Esophagus muscularis mucosa (tissue), 4 donors: ENCODE data around the gene KAZN. TPM values are rescaled to one million over a fixed set of nuclear protein-coding genes. Genes with fewer than 3 reads are reported as not detected.

ENCODE experiments used
- DNase-seq: peaks from one replicate; pipeline ENCODE4 v3.0.0-alpha.2; 2017; ENCODE audit errors: extremely low spot score
- H3K27ac ChIP-seq, 4 donors: fragments of 200-600 bp; sonication (generic); replicated peaks in 1 of 4; 1 replicate in 3 of 4; 2 replicates in 1 of 4; pipeline ENCODE4 v1.5.1; 2016 to 2019; ENCODE audit warnings: mild to moderate bottlenecking in 1 of 4
- H3K27me3 ChIP-seq, 4 donors: fragments of 200-600 bp; sonication (generic); one replicate each; pipeline versions ENCODE4 v1.5.1 to v1.6.0; 2016 to 2019
- H3K36me3 ChIP-seq, 4 donors: fragments of 200-600 bp; sonication (generic); one replicate each; pipeline ENCODE4 v1.5.1; 2016 to 2019
- H3K4me1 ChIP-seq, 4 donors: fragments of 200-600 bp; sonication (generic); one replicate each; pipeline ENCODE4 v1.5.1; 2016 to 2019
- H3K4me3 ChIP-seq, 4 donors: fragments of 200-600 bp; sonication (generic); 1 replicate in 2 of 4; 2 replicates in 2 of 4; pipeline ENCODE4 v1.5.1; 2016 to 2019; ENCODE audit warnings: mild to moderate bottlenecking in 4 of 4, moderate library complexity in 1 of 4
- H3K9me3 ChIP-seq, 4 donors: fragments of 200-600 bp; sonication (generic); 1 replicate in 3 of 4; 2 replicates in 1 of 4; pipeline ENCODE4 v1.5.1; 2016 to 2019
- EP300 ChIP-seq: sonication (generic); formaldehyde crosslinking; IDR thresholded peaks from one replicate; pipeline ENCODE4 v1.6.1; 2017; ENCODE audit warnings: antibody characterized with exemption
- POLR2A ChIP-seq: fragments of 450-650 bp; IDR thresholded peaks from one replicate; pipeline ENCODE4 v1.6.1; 2017; ENCODE audit warnings: antibody characterized with exemption, moderate library complexity, mild to moderate bottlenecking, low read depth
- POLR2AphosphoS5 ChIP-seq, 2 donors: sonication (generic); formaldehyde crosslinking; IDR thresholded peaks; one replicate each; pipeline ENCODE4 v1.6.1; 2017; ENCODE audit warnings: antibody characterized with exemption in 2 of 2
- WGBS: methylation state at CpG from one replicate; pipeline ENCODE4 v1.1.5; 2018; 5-methylcytosine and 5-hydroxymethylcytosine counted together
- intact Hi-C: fragments of 100-400 bp; cut with DNase I; formaldehyde crosslinking; loops from one replicate; pipeline ENCODE4 v1.15.1; 2023
- total RNA-seq, 4 donors: library from RNA; depleted of rRNA; stranded (reverse); fragments of >200 nt; gene quantifications; one replicate each; pipeline versions ENCODE4 v1.1.0 to v1.2.1, GENCODE V29; 2016
- TF ChIP-seq, protein P1 (sequence below), 3 experiments: fragments of 200-600 bp in 2 of 3; fragments of 450-650 bp in 1 of 3; sonication (generic) in 2 of 3; IDR thresholded peaks; one replicate each; pipeline ENCODE4 v1.5.1; 2017 to 2019; ENCODE audit warnings: antibody characterized with exemption in 3 of 3, mild to moderate bottlenecking in 2 of 3, moderate library complexity in 1 of 3

Gene KAZN
- total RNA-seq, 4 donors from 2014 or later, result 9.9 to 14.1 (median 11.9) TPM

DNA sequence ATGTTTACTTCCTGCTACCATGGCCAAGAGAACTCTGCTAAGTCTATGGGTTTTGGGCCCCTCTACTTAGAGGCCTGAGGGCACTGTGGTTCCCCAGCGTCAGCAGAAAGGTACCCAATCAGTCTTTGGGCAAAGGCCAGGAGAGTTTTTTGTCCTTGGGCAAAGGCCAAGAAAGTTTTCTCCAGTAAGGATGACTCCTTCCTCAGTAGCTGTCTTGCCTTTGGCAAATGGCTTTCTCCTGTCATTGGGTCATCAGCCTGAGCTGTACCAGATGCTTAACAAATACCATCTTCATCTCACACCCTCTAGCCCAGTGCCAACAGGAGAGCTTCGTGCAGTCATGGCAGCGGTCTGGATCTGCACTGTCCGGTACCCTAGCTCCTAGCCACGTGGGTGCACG, 355.7 kb downstream of the KAZN start:
- peak in 1 of 2 donors; percentile 22 for TF ChIP-seq POLR2AphosphoS5 (IDR thresholded peaks at IDR 0.05)
- no peak for TF ChIP-seq POLR2A
- H3K4me3 ChIP-seq, result no peak overlapping the region
- intact Hi-C loops, result no loop called here

DNA sequence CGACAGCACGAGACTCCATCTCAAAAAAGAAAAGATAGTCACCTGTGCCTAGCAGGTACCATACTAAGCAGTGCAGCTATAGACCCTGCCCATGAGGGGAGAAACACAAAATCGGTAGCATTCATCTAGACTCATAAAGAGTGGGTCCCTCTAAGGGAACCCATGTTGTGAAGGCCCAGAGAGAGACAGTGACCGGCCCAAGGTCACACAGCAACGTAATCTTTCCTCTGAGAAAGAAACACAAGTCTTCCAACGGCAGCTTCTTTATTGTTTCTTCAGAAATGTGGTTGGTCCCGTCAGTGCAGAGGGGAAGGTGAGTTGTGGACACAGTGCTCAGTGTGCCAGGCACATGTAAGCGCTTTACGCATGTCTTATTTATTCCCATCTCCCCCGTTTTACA, 356.4 kb downstream of the KAZN start:
- intact Hi-C loops, result no loop called here
- H3K36me3 ChIP-seq, result no peaks in the 10 kb centered on the region
- H3K4me1 ChIP-seq, result peaks cover 0 to 10% (median 5%) of the 10 kb centered on the region in 4 donors
- peaks cover 0 to 6% (median 0%) of the 10 kb centered on the region in 4 donors for H3K9me3 ChIP-seq
- H3K4me3 ChIP-seq, result no peak overlapping the region
- no peak for TF ChIP-seq POLR2A
- no peak for TF ChIP-seq POLR2AphosphoS5 (IDR thresholded peaks at IDR 0.05)
- no peak for TF ChIP-seq EP300
- DNase-seq, result no peak
- 93% methylated on average over 9 of the region's 10 CpGs for WGBS
- H3K27me3 ChIP-seq, result no peaks in the 10 kb centered on the region
- H3K27ac ChIP-seq, result no peak overlapping the region

More for the DNA sequence above, 355.7 kb downstream of the KAZN start:
- 92% methylated on average over 5 of the region's 6 CpGs for WGBS
- no peaks in the 10 kb centered on the region for H3K36me3 ChIP-seq
- H3K4me1 ChIP-seq, result peaks cover 0 to 10% (median 5%) of the 10 kb centered on the region in 4 donors
- peaks cover 0 to 6% (median 0%) of the 10 kb centered on the region in 4 donors for H3K9me3 ChIP-seq
- no peaks in the 10 kb centered on the region for H3K27me3 ChIP-seq
- DNase-seq, result no peak
- H3K27ac ChIP-seq, result no peak overlapping the region

DNA sequence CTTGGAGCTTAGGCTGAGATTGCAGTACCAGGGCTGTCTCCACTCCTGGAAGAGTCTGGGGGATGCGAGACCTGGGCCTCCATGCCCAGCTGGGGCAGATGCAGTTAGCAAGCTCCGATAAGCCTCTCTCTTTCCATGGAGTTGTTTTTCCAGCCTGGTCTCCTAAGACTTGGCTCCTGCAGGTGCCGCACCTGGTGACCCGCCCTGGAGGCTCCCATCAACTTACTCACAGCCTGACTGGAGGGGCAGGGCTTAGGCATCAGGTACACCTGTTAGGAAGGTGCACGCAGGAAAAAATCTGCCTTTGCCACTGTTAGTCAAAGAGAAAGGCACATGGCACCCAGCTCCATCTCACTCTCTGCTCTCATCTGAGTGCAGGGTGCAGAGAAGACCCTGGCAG, 356.9 kb downstream of the KAZN start:
- WGBS, result 100% methylated on average over 1 of the region's 5 CpGs
- no peak overlapping the region for H3K4me3 ChIP-seq
- TF ChIP-seq POLR2A (no peak), EP300 (no peak), POLR2AphosphoS5 (IDR thresholded peaks at IDR 0.05) (no peak)
- TF ChIP-seq, protein P1, sequence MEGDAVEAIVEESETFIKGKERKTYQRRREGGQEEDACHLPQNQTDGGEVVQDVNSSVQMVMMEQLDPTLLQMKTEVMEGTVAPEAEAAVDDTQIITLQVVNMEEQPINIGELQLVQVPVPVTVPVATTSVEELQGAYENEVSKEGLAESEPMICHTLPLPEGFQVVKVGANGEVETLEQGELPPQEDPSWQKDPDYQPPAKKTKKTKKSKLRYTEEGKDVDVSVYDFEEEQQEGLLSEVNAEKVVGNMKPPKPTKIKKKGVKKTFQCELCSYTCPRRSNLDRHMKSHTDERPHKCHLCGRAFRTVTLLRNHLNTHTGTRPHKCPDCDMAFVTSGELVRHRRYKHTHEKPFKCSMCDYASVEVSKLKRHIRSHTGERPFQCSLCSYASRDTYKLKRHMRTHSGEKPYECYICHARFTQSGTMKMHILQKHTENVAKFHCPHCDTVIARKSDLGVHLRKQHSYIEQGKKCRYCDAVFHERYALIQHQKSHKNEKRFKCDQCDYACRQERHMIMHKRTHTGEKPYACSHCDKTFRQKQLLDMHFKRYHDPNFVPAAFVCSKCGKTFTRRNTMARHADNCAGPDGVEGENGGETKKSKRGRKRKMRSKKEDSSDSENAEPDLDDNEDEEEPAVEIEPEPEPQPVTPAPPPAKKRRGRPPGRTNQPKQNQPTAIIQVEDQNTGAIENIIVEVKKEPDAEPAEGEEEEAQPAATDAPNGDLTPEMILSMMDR (IDR thresholded peaks at IDR 0.05), result no peak
- intact Hi-C loops, result no loop called here
- H3K9me3 ChIP-seq, result peaks cover 0 to 6% (median 0%) of the 10 kb centered on the region in 4 donors
- no peaks in the 10 kb centered on the region for H3K27me3 ChIP-seq
- H3K4me1 ChIP-seq, result peaks cover 0 to 10% (median 5%) of the 10 kb centered on the region in 4 donors
- no peak for DNase-seq
- no peak overlapping the region for H3K27ac ChIP-seq
- no peaks in the 10 kb centered on the region for H3K36me3 ChIP-seq

DNA sequence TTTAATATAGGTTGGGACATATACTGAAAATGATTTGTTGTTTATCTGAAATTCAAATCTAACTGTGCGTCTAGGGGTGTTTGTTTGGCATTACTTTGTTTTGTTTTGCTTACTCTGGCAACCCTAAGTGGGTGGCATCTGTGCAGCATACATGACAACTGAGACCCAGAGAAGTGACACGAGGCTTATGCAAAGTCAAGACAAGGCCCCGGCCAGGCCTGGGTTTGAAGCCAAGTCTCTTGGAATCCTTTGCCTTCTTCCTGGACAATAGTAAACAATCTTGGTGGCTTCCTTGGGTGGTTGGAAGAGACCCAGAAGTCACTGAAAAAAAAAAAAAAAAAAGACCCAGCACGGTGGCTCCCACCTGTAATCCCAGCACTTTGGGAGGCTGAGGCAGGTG, 357.5 kb downstream of the KAZN start:
- Histone ChIP-seq H3K27me3 (no peaks in the 10 kb centered on the region), H3K9me3 (peaks cover 0 to 6% (median 0%) of the 10 kb centered on the region in 4 donors), H3K4me1 (peaks cover 0 to 10% (median 5%) of the 10 kb centered on the region in 4 donors), H3K36me3 (peaks cover 3 to 5% (median 4%) of the 10 kb centered on the region in 4 donors), H3K27ac (no peak overlapping the region), H3K4me3 (no peak overlapping the region)
- intact Hi-C loops, result no loop called here
- no peak for DNase-seq
- TF ChIP-seq, protein P1 (IDR thresholded peaks at IDR 0.05), result no peak
- TF ChIP-seq EP300 (no peak), POLR2A (no peak), POLR2AphosphoS5 (IDR thresholded peaks at IDR 0.05) (no peak)
- 55% methylated on average over 4 of the region's 4 CpGs for WGBS

DNA sequence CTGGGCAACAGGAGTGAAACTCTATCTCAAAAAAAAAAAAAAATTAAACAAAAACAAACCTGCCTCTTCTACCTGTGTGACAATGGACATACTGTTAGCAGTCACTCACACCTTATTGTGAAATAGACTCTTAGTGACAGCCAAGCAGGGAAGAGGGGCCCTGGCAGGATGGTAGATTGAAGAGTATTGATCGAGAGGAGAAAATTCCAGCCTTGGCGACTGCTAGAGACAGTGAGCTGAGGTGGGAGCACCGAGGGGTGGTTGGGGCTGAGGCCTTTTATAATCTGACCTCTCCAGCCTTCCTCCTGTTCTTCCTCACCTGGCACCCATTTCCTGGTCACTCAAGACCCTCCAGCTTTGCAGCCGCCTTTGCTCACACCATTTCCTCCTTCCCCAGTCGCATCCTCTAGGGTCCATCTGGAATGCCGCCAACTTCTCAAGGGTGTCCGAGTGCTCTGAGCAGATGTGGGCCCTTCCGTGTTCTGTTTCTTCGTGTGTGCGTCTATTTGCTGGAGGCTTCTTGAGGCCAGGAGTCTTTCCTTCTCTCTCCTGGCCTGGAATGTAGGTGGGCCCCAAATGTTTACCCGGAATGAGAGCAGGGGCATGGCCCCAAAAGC, 358.2 kb downstream of the KAZN start:
- TF ChIP-seq POLR2A (no peak), EP300 (no peak), POLR2AphosphoS5 (IDR thresholded peaks at IDR 0.05) (no peak)
- TF ChIP-seq, protein P1 (IDR thresholded peaks at IDR 0.05), result no peak
- H3K27ac ChIP-seq, result no peak overlapping the region
- H3K27me3 ChIP-seq, result no peaks in the 10 kb centered on the region
- no peak overlapping the region for H3K4me3 ChIP-seq
- peaks cover 0 to 6% (median 0%) of the 10 kb centered on the region in 4 donors for H3K9me3 ChIP-seq
- intact Hi-C loops, result no loop called here
- no peak for DNase-seq
- peaks cover 0 to 10% (median 5%) of the 10 kb centered on the region in 4 donors for H3K4me1 ChIP-seq
- peaks cover 6 to 11% (median 9%) of the 10 kb centered on the region in 4 donors for H3K36me3 ChIP-seq
- WGBS, result 86% methylated on average over 11 of the region's 11 CpGs
